WERI-Rb-1 (cell line): ENCODE results near the gene RIC8A.
A peak's percentile ranks its signal among the peaks of the same experiment; 100 is the strongest.

ENCODE experiments used
- DNase-seq: peaks from one replicate; pipeline ENCODE4 v3.0.0-alpha.2; 2020
- H3K27ac ChIP-seq: fragments of 250-450 bp; sonication (Bioruptor Pico); 2 replicates; pipeline ENCODE4 v1.5.1; 2020; ENCODE audit warnings: mild to moderate bottlenecking, moderate library complexity
- H3K27me3 ChIP-seq: fragments of 250-450 bp; sonication (Bioruptor Pico); 2 replicates; pipeline ENCODE4 v1.5.1; 2021; ENCODE audit warnings: mild to moderate bottlenecking, low read depth, moderate library complexity; ENCODE audit not compliant: insufficient read depth, severe bottlenecking
- H3K36me3 ChIP-seq: fragments of 250-450 bp; sonication (Bioruptor Pico); 2 replicates; pipeline ENCODE4 v1.5.1; 2020; ENCODE audit warnings: mild to moderate bottlenecking, moderate library complexity
- H3K4me3 ChIP-seq: 2 replicates; pipeline ENCODE4 v1.5.1; 2011; ENCODE audit warnings: low read depth, mild to moderate bottlenecking, control low read depth, low read length
- H3K9me3 ChIP-seq: fragments of 250-450 bp; sonication (Bioruptor Pico); 2 replicates; pipeline ENCODE4 v1.5.1; 2021; ENCODE audit warnings: mild to moderate bottlenecking, moderate library complexity; ENCODE audit not compliant: severe bottlenecking
- TF ChIP-seq, protein P1 (sequence below): IDR thresholded peaks from 2 replicates; pipeline ENCODE4 v1.5.1; 2011; ENCODE audit warnings: low read depth, mild to moderate bottlenecking, control low read depth, inconsistent platforms, low read length

The RIC8A gene

DNA sequence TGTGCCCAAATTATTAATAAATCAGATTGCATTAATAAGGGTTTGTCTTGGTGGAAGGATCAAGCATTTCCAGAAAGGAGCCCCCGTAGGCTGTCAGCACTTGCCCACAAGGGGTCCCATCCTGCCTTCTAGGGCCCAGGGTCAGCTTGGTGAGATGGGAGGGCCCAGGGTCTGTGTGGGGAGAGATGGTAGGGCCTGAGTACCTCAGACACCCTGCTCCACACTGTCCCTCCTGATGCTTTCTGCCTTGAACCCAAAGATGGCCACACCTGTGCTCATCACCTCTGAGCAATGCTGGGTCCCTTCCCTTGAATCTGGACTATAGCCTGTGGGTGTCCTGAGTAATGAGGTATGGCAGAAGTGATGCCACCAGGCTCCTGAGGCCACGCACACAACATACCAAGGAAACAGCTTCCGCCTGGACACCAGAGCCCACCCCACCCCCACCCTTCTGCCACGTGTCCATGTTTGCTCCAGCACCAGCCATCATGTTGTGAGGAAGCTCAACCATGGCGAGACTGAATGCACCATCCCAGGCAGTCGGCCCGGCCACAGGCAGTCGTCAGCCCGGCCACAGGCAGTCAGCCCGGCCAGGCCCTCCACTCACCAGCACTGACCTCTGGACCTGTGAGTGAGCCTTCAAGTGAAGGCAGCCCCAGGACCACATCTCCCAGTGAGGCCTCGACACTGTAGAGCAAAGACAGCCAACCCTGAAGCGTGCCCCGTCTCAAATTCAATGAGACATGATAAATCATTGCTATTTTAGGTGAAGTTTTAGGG is 7.1 kb upstream of the RIC8A start:
- Histone ChIP-seq H3K27me3 (no peaks in the 10 kb centered on the region), H3K36me3 (peaks cover 17% of the 10 kb centered on the region), H3K4me3 (no peak overlapping the region), H3K27ac (peak overlapping the region; percentile 78), H3K9me3 (no peaks in the 10 kb centered on the region)
- TF ChIP-seq, protein P1, sequence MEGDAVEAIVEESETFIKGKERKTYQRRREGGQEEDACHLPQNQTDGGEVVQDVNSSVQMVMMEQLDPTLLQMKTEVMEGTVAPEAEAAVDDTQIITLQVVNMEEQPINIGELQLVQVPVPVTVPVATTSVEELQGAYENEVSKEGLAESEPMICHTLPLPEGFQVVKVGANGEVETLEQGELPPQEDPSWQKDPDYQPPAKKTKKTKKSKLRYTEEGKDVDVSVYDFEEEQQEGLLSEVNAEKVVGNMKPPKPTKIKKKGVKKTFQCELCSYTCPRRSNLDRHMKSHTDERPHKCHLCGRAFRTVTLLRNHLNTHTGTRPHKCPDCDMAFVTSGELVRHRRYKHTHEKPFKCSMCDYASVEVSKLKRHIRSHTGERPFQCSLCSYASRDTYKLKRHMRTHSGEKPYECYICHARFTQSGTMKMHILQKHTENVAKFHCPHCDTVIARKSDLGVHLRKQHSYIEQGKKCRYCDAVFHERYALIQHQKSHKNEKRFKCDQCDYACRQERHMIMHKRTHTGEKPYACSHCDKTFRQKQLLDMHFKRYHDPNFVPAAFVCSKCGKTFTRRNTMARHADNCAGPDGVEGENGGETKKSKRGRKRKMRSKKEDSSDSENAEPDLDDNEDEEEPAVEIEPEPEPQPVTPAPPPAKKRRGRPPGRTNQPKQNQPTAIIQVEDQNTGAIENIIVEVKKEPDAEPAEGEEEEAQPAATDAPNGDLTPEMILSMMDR = no peak
- DNase-seq = no peak

DNA sequence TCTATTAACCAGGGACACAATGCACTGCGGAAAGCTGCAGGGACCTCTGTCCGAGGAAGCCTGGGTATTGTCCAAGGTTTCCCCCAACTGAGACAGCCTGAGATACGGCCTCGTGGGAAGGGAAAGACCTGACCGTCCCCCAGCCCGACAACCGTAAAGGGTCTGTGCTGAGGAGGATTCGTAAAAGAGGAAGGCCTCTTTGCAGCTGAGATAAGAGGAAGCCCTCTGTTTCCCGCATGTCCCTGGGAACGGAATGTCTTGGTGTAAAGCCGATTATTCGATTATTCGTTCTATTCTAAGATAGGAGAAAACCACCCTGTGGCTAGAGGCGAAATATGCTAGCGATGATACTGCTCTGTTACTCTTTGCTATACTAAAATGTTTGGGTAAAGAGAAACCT is 5.5 kb upstream of the RIC8A start:
- H3K9me3 ChIP-seq = no peaks in the 10 kb centered on the region
- DNase-seq = no peak
- no peaks in the 10 kb centered on the region for H3K27me3 ChIP-seq
- TF ChIP-seq, protein P1 = no peak
- H3K27ac ChIP-seq = peak overlapping the region; percentile 78
- no peak overlapping the region; the same call in 1 of the 2 replicates for H3K4me3 ChIP-seq
- H3K36me3 ChIP-seq = peaks cover 18% of the 10 kb centered on the region

DNA sequence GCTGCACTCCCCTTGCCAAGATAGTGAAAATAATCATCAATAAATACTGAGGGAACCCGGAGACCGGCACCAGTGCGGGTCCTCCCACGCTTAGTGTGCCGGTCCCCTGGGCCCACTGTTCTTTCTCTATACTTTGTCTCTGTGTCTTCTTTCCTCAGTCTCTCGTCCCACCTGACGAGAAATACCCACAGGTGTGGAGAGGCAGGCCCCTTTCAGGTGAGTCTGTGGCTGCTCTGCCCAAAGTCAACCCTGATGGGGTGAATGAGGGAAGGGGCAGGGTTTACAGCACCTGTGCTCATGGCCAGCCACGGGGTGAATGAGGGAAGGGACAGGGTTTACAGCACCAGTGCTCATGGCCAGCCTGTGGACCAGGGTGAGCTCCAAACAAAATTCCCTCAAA is 5.0 kb upstream of the RIC8A start:
- no peaks in the 10 kb centered on the region for H3K9me3 ChIP-seq
- peaks cover 18% of the 10 kb centered on the region for H3K36me3 ChIP-seq
- DNase-seq = no peak
- H3K27me3 ChIP-seq = no peaks in the 10 kb centered on the region
- TF ChIP-seq, protein P1 = no peak
- no peak overlapping the region for H3K4me3 ChIP-seq
- peak overlapping the region; percentile 78 for H3K27ac ChIP-seq

DNA sequence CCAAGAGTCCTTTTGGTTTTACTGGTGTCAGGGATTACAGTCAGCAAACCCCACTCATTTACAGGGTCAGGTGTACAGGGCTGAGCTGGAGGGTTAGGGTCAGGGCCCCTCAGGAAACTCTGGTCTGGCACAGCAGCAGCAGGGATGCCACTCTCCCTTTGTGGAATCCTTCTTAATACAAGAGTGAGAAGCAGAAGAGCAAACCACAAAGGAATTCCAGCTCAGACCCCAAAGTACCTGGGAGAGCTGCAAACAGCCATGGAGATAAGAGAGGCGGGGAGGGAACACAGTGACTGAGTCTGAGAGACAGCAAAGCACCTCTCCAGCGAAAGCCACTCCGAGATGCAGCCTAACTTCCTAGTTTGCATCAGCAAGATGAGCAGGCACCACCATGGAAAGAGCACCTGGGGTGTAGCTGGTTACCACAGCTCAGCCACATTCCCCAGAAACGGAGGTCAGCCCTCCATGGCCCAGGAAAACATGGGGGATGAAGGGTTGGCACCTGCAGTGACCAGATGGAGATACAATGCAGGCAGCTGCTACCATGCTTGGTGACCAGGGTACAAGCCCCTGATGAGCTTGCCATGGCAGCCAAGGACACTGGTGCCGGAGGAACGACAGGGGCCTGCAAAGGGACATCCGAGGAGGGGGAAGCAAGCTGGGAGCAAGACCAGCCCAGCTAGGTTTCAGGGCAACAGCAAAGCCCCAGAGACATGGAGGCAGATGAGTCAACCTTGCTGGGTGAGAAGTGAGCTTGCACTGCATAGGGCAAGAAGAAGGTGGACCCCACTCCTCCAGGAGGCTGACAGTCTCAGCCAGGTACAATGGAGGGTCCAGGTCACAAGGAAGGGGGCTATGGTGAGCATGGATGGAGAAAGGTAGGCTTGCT is 4.2 kb upstream of the RIC8A start:
- Histone ChIP-seq H3K4me3 (no peak overlapping the region), H3K36me3 (peaks cover 18% of the 10 kb centered on the region), H3K27ac (peak overlapping the region; percentile 4; the same call in 1 of the 2 replicates), H3K27me3 (no peaks in the 10 kb centered on the region), H3K9me3 (no peaks in the 10 kb centered on the region)
- TF ChIP-seq, protein P1 = no peak
- DNase-seq = no peak

DNA sequence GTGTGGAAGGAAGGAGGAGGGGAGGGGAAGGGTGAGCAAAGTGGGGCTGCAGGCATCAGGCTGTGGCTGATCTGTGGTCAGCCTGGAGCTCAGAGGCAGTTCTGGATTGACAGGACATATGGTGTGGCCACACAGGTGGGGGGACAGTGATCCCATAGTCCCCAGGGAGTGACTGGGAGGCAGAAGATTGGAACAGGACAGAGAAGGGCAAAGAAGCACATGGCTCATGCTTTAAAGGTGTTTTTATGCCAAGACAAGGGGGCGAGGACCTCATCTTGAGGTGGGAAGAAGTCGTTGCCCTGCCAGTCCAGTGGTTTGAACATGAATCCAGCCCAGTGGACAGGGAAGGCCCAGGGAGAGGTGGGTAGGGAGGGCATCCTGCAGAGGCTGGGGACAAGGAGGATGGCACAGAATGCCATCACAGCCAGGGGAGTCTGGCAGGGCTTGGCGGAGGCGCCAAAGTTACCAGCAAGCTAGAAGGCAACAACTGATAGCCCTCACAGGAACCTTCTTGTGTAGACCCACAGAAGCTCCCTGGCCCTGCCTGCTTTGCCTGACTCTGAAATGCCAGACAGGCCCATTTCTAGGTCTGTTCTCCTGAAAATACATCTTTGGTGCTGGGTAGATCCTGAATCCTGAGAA is 3.4 kb upstream of the RIC8A start:
- Histone ChIP-seq H3K27me3 (no peaks in the 10 kb centered on the region), H3K4me3 (no peak overlapping the region), H3K36me3 (peaks cover 18% of the 10 kb centered on the region), H3K27ac (no peak overlapping the region; the same call in 1 of the 2 replicates), H3K9me3 (no peaks in the 10 kb centered on the region)
- TF ChIP-seq, protein P1 = no peak
- no peak for DNase-seq
